Osteocyte (in vitro differentiated cells): ENCODE results near the gene ARHGAP20. TPM values are rescaled to one million over a fixed set of nuclear protein-coding genes. Genes with fewer than 3 reads are reported as not detected.
A peak's percentile ranks its signal among the peaks of the same experiment; 100 is the strongest.

ENCODE experiments used
- DNase-seq: peaks from one replicate; pipeline ENCODE4 v3.0.0; 2021; ENCODE audit warnings: mixed read lengths; ENCODE audit not compliant: unreplicated experiment; ENCODE audit errors: extremely low spot score
- H3K27ac Mint-ChIP-seq: one replicate; pipeline ENCODE4 v1.8.0; 2021; ENCODE audit warnings: mild to moderate bottlenecking, mixed read lengths; ENCODE audit not compliant: unreplicated experiment
- H3K27me3 Mint-ChIP-seq: one replicate; pipeline ENCODE4 v1.8.0; 2021; ENCODE audit warnings: mixed read lengths; ENCODE audit not compliant: unreplicated experiment
- H3K36me3 Mint-ChIP-seq: one replicate; pipeline ENCODE4 v1.8.0; 2021; ENCODE audit warnings: mixed read lengths; ENCODE audit not compliant: unreplicated experiment
- H3K4me1 Mint-ChIP-seq: one replicate; pipeline ENCODE4 v1.8.0; 2021; ENCODE audit warnings: mixed read lengths; ENCODE audit not compliant: unreplicated experiment
- H3K4me3 Mint-ChIP-seq: one replicate; pipeline ENCODE4 v1.8.0; 2021; ENCODE audit warnings: mild to moderate bottlenecking, moderate library complexity, mixed read lengths; ENCODE audit not compliant: unreplicated experiment
- H3K9me3 Mint-ChIP-seq: one replicate; pipeline ENCODE4 v1.8.0; 2021; ENCODE audit warnings: mixed read lengths; ENCODE audit not compliant: unreplicated experiment
- long read RNA-seq: library from polyadenylated mRNA; unstranded; transcript quantifications from one replicate; pipeline ENCODE4 v2.0.0, GENCODE V29; 2021
- total RNA-seq: library from RNA; stranded (reverse); gene quantifications from 2 replicates; pipeline ENCODE4 v1.2.1, GENCODE V29; 2021
- TF ChIP-seq, protein P1 (sequence below): fragments of 200-600 bp; sonication (generic); IDR thresholded peaks from 2 replicates; pipeline ENCODE4 v1.5.0; 2021; ENCODE audit warnings: antibody characterized with exemption, mild to moderate bottlenecking, moderate library complexity

ARHGAP20 gene, protein sequence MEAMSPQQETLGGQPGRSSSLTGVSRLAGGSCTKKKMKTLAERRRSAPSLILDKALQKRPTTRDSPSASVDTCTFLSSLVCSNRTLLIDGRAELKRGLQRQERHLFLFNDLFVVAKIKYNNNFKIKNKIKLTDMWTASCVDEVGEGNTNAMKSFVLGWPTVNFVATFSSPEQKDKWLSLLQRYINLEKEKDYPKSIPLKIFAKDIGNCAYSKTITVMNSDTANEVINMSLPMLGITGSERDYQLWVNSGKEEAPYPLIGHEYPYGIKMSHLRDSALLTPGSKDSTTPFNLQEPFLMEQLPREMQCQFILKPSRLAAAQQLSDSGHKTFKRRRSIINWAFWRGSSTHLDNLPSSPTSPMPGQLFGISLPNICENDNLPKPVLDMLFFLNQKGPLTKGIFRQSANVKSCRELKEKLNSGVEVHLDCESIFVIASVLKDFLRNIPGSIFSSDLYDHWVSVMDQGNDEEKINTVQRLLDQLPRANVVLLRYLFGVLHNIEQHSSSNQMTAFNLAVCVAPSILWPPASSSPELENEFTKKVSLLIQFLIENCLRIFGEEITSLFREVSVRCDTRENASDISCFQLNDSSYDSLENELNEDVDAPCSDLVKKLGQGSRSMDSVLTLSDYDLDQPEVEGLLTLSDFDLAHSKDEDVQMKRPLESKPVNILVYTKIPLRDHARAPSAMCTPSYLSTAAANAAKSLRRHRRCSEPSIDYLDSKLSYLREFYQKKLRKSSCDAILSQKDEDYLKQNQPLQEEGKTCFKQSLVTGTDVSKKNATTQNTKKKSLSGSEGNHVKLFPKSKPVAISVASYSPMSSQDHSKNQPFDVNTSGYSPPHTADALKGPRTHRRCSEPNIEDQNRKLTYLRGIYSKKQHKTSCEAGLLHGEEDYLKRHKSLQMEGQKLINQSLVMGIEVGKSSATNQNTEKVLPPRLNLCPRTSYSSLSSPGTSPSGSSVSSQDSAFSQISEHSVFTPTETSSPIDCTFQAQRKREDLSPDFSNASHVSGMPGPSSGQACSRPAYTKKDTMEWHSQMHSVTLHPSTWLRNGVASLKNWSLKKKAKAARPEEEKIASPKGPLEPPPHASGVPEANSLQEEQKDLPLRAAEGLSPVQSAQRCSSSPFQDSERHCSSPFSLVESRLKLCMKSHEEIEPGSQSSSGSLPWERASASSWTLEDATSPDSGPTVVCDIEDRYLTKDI
- 0.91 and 1.0 TPM in 2 replicates for total RNA-seq
- long read RNA-seq, partial matches to known transcripts, result 1 of 2 reads
- long read RNA-seq, other reads (novel, unspliced or antisense), result 1 of 2 reads

DNA sequence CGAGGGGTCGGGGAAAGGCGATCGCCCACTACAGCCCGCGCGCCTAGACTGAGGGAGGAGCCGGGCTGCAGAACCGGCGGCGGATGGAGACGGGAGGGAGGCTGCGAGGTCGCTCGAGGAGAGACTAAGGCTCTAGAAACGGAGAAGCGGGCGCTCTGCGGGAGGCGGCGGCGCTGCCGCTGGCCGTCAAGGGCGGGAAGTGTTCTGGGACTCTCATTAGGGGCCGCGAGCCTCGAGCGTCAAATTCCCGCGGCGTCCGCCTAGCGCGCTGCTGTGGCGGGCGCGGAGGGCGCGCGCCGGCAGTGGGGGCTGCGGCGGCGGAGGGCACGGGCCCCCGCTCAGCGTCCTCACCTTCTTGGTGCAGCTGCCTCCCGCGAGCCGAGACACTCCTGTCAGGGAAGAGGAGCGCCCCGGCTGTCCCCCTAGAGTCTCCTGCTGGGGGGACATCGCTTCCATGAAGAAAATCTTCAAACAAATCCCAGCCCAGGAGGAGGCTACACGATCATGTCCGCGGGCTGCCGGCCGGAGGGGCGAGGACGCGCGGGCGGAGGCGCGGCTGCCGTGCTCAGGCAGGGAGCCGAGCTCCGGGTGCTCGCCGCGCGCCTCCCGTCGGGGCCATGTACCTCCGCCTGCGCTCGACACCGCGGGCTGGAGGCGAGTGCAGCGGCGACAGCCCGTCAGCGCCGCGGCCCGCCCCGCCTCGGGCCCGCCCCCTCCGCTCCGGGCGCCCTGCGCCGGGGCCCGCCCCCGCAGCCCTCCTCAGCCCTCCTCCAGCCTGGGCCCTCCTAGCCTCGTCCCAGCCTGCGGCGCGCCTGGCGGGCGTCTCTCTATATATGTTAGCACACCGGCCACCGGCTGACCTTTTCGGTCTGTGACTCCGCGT lies at the start of gene ARHGAP20:
Gene ARHGAP20 (minus strand): TSS at position 662 of the 883 bp plus-strand sequence. CDS start 206 bp downstream, at position 456.
- Mint-ChIP-seq H3K9me3 (no peaks in the 10 kb centered on the region), H3K27ac (no peak within 1 kb of the TSS), H3K4me3 (peak within 1 kb of the TSS; percentile 74), H3K36me3 (peaks cover 3% of the 10 kb centered on the region), H3K27me3 (peaks cover 43% of the 10 kb centered on the region), H3K4me1 (peaks cover 22% of the 10 kb centered on the region)
- TF ChIP-seq, protein P1, sequence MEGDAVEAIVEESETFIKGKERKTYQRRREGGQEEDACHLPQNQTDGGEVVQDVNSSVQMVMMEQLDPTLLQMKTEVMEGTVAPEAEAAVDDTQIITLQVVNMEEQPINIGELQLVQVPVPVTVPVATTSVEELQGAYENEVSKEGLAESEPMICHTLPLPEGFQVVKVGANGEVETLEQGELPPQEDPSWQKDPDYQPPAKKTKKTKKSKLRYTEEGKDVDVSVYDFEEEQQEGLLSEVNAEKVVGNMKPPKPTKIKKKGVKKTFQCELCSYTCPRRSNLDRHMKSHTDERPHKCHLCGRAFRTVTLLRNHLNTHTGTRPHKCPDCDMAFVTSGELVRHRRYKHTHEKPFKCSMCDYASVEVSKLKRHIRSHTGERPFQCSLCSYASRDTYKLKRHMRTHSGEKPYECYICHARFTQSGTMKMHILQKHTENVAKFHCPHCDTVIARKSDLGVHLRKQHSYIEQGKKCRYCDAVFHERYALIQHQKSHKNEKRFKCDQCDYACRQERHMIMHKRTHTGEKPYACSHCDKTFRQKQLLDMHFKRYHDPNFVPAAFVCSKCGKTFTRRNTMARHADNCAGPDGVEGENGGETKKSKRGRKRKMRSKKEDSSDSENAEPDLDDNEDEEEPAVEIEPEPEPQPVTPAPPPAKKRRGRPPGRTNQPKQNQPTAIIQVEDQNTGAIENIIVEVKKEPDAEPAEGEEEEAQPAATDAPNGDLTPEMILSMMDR, result no peak
- peak; percentile 84 for DNase-seq

DNA sequence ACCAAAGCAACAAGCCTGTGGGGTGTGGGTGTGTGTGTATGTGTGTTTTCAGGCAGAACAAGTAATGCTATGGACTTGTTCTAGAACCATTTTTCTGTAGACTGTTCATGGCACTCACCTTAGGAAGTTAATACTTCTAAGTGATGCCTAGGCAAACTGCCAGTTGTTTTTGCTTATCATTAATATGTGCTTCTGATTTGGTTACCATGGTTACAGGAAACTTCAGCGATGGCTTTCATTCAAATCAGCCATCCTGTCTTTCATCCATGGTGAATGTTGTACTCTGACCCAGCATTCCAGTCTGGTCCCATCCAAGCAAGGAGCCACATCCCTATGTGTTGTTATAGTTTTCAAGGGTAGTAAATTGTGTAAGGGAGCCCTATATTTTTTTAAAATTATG lies 49.8 kb upstream of the ARHGAP20 start:
- TF ChIP-seq, protein P1, result no peak
- H3K27ac Mint-ChIP-seq, result no peak overlapping the region
- no peak overlapping the region for H3K4me3 Mint-ChIP-seq
- DNase-seq, result no peak
- H3K27me3 Mint-ChIP-seq, result peaks cover 2% of the 10 kb centered on the region
- no peaks in the 10 kb centered on the region for H3K36me3 Mint-ChIP-seq
- peaks cover 31% of the 10 kb centered on the region for H3K4me1 Mint-ChIP-seq
- no peaks in the 10 kb centered on the region for H3K9me3 Mint-ChIP-seq

DNA sequence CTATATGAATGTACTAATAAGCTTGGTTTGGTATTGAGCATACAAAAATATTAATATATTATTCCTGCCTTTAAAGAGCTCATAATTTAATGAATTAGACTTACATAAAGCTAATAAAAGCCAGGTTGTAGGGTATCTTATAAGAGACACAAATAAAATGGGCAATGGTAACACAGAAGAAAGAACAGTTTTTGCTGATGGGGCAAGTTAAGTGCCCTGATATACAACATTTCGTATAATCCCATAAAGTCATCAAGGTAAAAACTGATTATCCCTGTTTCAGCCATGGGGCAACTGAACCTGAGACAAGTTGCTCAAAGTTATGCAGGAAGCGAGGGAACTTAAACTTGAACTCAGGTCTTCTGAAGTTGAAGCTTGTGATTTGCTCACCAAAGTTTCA lies 48.9 kb upstream of the ARHGAP20 start:
- TF ChIP-seq, protein P1, result no peak
- no peak overlapping the region for H3K27ac Mint-ChIP-seq
- H3K27me3 Mint-ChIP-seq, result peaks cover 2% of the 10 kb centered on the region
- H3K4me1 Mint-ChIP-seq, result peaks cover 31% of the 10 kb centered on the region
- DNase-seq, result no peak
- H3K9me3 Mint-ChIP-seq, result no peaks in the 10 kb centered on the region
- no peak overlapping the region for H3K4me3 Mint-ChIP-seq
- H3K36me3 Mint-ChIP-seq, result no peaks in the 10 kb centered on the region

DNA sequence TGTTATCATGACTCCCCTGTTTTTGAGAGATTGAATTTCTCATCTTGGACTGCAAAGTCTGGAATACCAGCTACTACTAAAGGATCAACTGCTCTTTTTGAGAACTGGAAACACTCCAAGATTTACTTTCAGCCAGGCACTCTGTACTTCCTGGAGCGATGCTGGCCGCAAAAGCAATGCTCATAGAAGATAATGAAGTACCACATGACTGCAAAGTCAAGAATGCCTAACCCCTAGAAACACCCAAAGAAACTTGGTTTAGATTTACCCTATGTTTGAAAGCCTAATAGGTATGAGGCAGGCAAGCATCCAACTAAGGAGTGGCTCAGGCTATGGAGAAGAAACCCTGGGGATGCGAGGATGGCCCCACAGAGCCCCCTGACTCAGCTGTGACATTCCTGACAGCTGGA lies 47.7 kb upstream of the ARHGAP20 start:
- no peak overlapping the region for H3K4me3 Mint-ChIP-seq
- peaks cover 31% of the 10 kb centered on the region for H3K4me1 Mint-ChIP-seq
- DNase-seq, result no peak
- H3K9me3 Mint-ChIP-seq, result no peaks in the 10 kb centered on the region
- TF ChIP-seq, protein P1, result no peak
- H3K36me3 Mint-ChIP-seq, result no peaks in the 10 kb centered on the region
- H3K27me3 Mint-ChIP-seq, result peaks cover 2% of the 10 kb centered on the region
- no peak overlapping the region for H3K27ac Mint-ChIP-seq
